ENCODE measurements around the gene SPECC1. TPM values are rescaled to one million over a fixed set of nuclear protein-coding genes. Genes with fewer than 3 reads are reported as not detected.

SPECC1 gene
- polyA plus RNA-seq, 1 of the 3 experiments (the other 2 are of a cell fraction), result 11.2 TPM

GRCh38 chr17:20273741-20274500 lies 264.8 kb downstream of the SPECC1 start:
- no peak overlapping the region for H3K9ac ChIP-seq
- H3K79me2 ChIP-seq (ENCODE audit: insufficient read depth), result no peaks in the 10 kb centered on the region
- TF ChIP-seq NRF1 (IDR thresholded peaks at IDR 0.05; ENCODE audit: low read depth, low read length) (no peak), MXI1 (IDR thresholded peaks at IDR 0.05; ENCODE audit: low read depth, low read length) (no peak), SMC3 (IDR thresholded peaks at IDR 0.05; ENCODE audit: low read depth, low read length) (no peak), YY1 (IDR thresholded peaks at IDR 0.05; ENCODE audit: low read depth) (no peak), EZH2phosphoT487 (IDR thresholded peaks at IDR 0.05; ENCODE audit: borderline replicate concordance, low read depth) (no peak)
- DNase-seq, result no peak
- H3K4me2 ChIP-seq, result no peak overlapping the region
- ChIA-PET CTCF (interaction anchor here (0.7 kb wide), 1 partner anchor 69 kb away, joined by 3 read pairs; no protein-coding TSS in a partner anchor), POLR2A (no interaction called here)
- no peaks in the 10 kb centered on the region for H3F3A ChIP-seq (replicated peaks; ENCODE audit: insufficient read depth)
- 89% methylated on average over 8 of the region's 8 CpGs for WGBS (ENCODE audit: low lambda C conversion rate)
- no peaks in the 10 kb centered on the region for H3K9me2 ChIP-seq
- H4K20me1 ChIP-seq (ENCODE audit: insufficient read depth), result no peaks in the 10 kb centered on the region
- H3K4me1 ChIP-seq (ENCODE audit: control insufficient read depth in 1 of 2, insufficient read depth in 2 of 2, low read depth in 1 of 2, low read length in 1 of 2), result peaks cover 0 to 12% of the 10 kb centered on the region in 2 experiments; a peak in 3 of 4 replicates
- no peaks in the 10 kb centered on the region for H3K27me3 ChIP-seq (ENCODE audit: insufficient read depth)
- peaks cover 0 to 10% of the 10 kb centered on the region in 2 experiments for H3K36me3 ChIP-seq (replicated peaks in 1 of 2; ENCODE audit: control insufficient read depth in 1 of 2, insufficient read depth in 2 of 2, low read length in 1 of 2)
- H3K9me3 ChIP-seq, result no peaks in the 10 kb centered on the region
- no peak overlapping the region for H2AFZ ChIP-seq (ENCODE audit: low read depth)
- no peak overlapping the region for H3K4me3 ChIP-seq (ENCODE audit: low read depth in 2 of 2, low read length in 1 of 2)
- H3K27ac ChIP-seq (ENCODE audit: low read depth in 2 of 2, low read length in 1 of 2), result no peak overlapping the region

- Histone ChIP-seq H3K9ac (no peak overlapping the region), H3F3A (replicated peaks; ENCODE audit: insufficient read depth) (no peaks in the 10 kb centered on the region), H4K20me1 (ENCODE audit: insufficient read depth) (no peaks in the 10 kb centered on the region), H3K79me2 (ENCODE audit: insufficient read depth) (no peaks in the 10 kb centered on the region), H3K27ac (ENCODE audit: low read depth in 2 of 2, low read length in 1 of 2) (no peak overlapping the region), H3K9me2 (no peaks in the 10 kb centered on the region), H3K4me1 (ENCODE audit: control insufficient read depth in 1 of 2, insufficient read depth in 2 of 2, low read depth in 1 of 2, low read length in 1 of 2) (peaks cover 0 to 12% of the 10 kb centered on the region in 2 experiments; a peak in 3 of 4 replicates), H3K4me2 (no peak overlapping the region), H3K4me3 (ENCODE audit: low read depth in 2 of 2, low read length in 1 of 2) (no peak overlapping the region), H3K27me3 (ENCODE audit: insufficient read depth) (no peaks in the 10 kb centered on the region), H2AFZ (ENCODE audit: low read depth) (no peak overlapping the region), H3K9me3 (no peaks in the 10 kb centered on the region), H3K36me3 (replicated peaks in 1 of 2; ENCODE audit: control insufficient read depth in 1 of 2, insufficient read depth in 2 of 2, low read length in 1 of 2) (peaks cover 0 to 10% of the 10 kb centered on the region in 2 experiments)
- ChIA-PET POLR2A (no interaction called here), CTCF (interaction anchor here (0.6 to 1.4 kb wide), 4 partner anchors 9 to 155 kb away, joined by 3 to 4 read pairs (median 3); no protein-coding TSS in a partner anchor)
- no peak for TF ChIP-seq MEF2A (IDR thresholded peaks at IDR 0.05; ENCODE audit: borderline replicate concordance, low read depth)
- no peak for TF ChIP-seq RAD21 (IDR thresholded peaks at IDR 0.05; ENCODE audit: low read length)
- no peak for TF ChIP-seq CHD2 (IDR thresholded peaks at IDR 0.05; ENCODE audit: low read length, partially characterized antibody)
- TF ChIP-seq JUND (IDR thresholded peaks at IDR 0.05), result no peak
- TF ChIP-seq RXRA (IDR thresholded peaks at IDR 0.05; ENCODE audit: borderline replicate concordance, low read depth), result no peak
- TF ChIP-seq YY1 (IDR thresholded peaks at IDR 0.05; ENCODE audit: low read depth), result no peak
- TF ChIP-seq USF2 (IDR thresholded peaks at IDR 0.05; ENCODE audit: borderline replicate concordance, low read depth, low read length), result no peak
- no peak for TF ChIP-seq ZBTB33 (IDR thresholded peaks at IDR 0.05; ENCODE audit: borderline replicate concordance, low read depth)
- no peak for TF ChIP-seq FOXJ3 (CRISPR knock-in tag; IDR thresholded peaks at IDR 0.05)
- TF ChIP-seq GABPA (IDR thresholded peaks at IDR 0.05; ENCODE audit: low read depth), result no peak
- TF ChIP-seq PBX3 (IDR thresholded peaks at IDR 0.05), result no peak
- no peak for TF ChIP-seq SIN3A (IDR thresholded peaks at IDR 0.05; ENCODE audit: borderline replicate concordance, low read depth, low read length)
- no peak for TF ChIP-seq CTCF (IDR thresholded peaks at IDR 0.05)
- no peak for TF ChIP-seq RCOR1 (IDR thresholded peaks at IDR 0.05; ENCODE audit: low read length)
- TF ChIP-seq EZH2phosphoT487 (IDR thresholded peaks at IDR 0.05; ENCODE audit: borderline replicate concordance, low read depth), result no peak
- no peak for TF ChIP-seq TAF1 (IDR thresholded peaks at IDR 0.05; ENCODE audit: borderline replicate concordance, low read depth, low read length)
- no peak for TF ChIP-seq NFIC (IDR thresholded peaks at IDR 0.05; ENCODE audit: borderline replicate concordance)
- no peak for DNase-seq
- WGBS (ENCODE audit: low lambda C conversion rate), result 95% methylated on average over 1 of the region's 2 CpGs
These were observed 266.5 kb downstream of the SPECC1 start for GRCh38 chr17:20275653-20276052.
